ENCODE data around the gene LIMK1. TPM values are rescaled to one million over a fixed set of nuclear protein-coding genes. Genes with fewer than 3 reads are reported as not detected.

The LIMK1 gene
- polyA plus RNA-seq (2012; ENCODE audit: insufficient read depth, insufficient read length, low read depth): 23.1 TPM

DNA sequence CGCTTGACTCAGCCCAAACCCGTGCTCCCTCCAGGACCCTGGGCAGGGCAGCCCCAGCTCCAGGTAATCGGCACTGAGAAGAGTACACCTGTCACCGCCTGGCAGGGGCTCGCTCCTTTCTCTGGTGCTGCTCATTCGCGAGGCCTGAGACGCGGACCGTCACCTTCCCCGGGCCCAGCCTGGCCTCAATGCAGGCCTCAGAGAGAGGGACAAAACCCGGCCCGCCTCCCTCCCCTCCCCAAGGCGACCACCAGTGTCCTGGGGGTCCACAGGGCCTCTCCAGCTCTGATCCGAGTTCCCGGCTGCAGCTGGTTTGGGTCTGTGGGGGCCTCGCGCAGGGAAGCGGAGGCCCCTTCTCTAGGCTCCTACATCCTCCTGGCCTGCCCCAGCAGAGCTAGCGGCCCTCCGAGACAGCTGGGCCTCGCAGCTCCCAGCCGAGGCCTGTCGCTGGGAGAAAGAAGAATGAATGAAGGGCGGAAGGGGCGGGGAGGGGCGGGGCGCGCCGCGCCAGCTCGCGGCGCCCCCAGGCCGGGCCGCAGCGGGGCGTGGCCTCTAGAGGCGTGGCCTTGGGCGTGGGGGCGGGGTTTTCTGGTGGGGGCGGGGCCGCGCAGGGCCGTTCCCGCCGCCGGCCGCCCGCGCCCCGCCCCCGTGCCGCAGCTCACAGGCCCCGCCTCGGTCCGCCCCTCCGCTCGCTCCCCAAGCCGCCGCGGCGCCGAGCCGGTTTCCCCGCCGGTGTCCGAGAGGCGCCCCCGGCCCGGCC lies at the start of gene LIMK1:
LIMK1 (plus strand) TSS at position 688 of the 760 bp plus-strand sequence. CDS start 187 bp downstream, outside the sequence.
- TF ChIP-seq, protein P1, sequence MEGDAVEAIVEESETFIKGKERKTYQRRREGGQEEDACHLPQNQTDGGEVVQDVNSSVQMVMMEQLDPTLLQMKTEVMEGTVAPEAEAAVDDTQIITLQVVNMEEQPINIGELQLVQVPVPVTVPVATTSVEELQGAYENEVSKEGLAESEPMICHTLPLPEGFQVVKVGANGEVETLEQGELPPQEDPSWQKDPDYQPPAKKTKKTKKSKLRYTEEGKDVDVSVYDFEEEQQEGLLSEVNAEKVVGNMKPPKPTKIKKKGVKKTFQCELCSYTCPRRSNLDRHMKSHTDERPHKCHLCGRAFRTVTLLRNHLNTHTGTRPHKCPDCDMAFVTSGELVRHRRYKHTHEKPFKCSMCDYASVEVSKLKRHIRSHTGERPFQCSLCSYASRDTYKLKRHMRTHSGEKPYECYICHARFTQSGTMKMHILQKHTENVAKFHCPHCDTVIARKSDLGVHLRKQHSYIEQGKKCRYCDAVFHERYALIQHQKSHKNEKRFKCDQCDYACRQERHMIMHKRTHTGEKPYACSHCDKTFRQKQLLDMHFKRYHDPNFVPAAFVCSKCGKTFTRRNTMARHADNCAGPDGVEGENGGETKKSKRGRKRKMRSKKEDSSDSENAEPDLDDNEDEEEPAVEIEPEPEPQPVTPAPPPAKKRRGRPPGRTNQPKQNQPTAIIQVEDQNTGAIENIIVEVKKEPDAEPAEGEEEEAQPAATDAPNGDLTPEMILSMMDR (IDR thresholded peaks at IDR 0.05; ENCODE audit: low read depth, low read length): no peak
- DNase-seq: peak; percentile 90
- no peaks in the 10 kb centered on the region for H3K27me3 ChIP-seq
- 0 out of 2 replicates have a peak, but pooled peaks cover 3% of the 10 kb centered on the region for H3K36me3 ChIP-seq
- H3K4me3 ChIP-seq (ENCODE audit: low read depth, low read length): peak within 1 kb of the TSS; percentile 68
- no peaks in the 10 kb centered on the region for H3K9me3 ChIP-seq
- H3K4me1 ChIP-seq: peaks cover 4% of the 10 kb centered on the region; the same call in 1 of the 2 replicates

DNA sequence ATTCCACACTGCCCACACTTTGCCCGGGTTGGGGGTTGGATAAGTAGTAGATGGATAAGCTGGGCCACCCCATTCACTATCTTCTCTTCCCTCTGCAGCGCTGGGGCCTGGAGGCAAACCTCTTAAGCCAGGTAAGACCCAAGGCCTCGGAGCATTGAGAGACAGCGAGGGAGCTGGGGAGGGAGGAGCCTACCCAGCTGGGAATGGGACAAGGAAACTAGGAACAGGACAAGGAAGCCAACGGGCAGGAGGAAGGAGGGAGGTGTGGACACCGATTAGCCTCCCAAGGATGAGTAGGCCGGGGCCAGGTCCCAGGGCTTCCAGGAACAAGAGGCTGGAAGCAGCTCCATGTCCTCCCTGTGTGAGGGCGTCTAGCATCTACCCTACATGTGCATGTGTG lies 46.0 kb upstream of the LIMK1 start:
- H3K27me3 ChIP-seq: no peaks in the 10 kb centered on the region
- no peak overlapping the region for H3K4me3 ChIP-seq (ENCODE audit: low read depth, low read length)
- no peak for DNase-seq
- no peaks in the 10 kb centered on the region for H3K36me3 ChIP-seq
- no peaks in the 10 kb centered on the region for H3K9me3 ChIP-seq
- TF ChIP-seq, protein P1 (IDR thresholded peaks at IDR 0.05; ENCODE audit: low read depth, low read length): no peak
- H3K4me1 ChIP-seq: peaks cover 28% of the 10 kb centered on the region

DNA sequence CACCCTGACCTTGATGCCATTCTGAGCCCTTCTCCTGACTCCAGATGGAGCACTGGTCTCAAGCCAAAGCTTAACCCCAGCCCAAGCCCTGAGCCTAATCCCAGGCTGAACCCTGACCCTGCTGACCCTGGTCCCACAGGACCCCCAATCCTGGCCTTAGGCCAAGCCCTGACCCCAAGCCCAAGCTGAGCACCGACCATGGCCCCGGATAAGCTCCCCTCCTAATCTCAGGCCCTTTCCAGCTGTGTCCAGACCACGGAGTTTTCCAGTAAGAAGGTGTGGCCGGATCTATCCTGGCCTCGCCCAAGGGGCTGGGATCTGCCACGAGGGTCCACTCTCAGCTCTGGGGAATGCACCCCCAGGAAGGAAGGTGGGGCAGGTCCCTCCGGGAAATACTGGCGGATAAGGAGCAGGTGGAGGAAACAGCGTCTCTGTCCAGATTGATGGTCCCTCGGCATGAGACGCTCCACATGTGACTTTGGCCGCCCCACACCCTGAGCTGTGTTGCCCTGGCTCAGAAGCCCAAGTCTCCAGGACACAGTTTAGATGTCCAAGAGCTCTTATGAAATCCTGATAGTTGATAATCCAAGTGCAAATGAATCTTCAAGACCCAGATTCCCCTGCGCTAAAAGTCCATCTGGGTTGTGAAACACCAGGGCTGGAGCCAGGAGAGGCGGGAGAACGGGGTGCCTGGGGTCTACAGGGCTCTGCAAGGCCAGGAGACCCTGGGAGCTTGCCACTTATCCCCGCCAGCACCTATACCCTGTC lies 45.2 kb upstream of the LIMK1 start:
- Histone ChIP-seq H3K4me3 (ENCODE audit: low read depth, low read length) (no peak overlapping the region), H3K9me3 (no peaks in the 10 kb centered on the region), H3K4me1 (peaks cover 24% of the 10 kb centered on the region), H3K36me3 (no peaks in the 10 kb centered on the region), H3K27me3 (no peaks in the 10 kb centered on the region)
- TF ChIP-seq, protein P1 (IDR thresholded peaks at IDR 0.05; ENCODE audit: low read depth, low read length): no peak
- no peak for DNase-seq

DNA sequence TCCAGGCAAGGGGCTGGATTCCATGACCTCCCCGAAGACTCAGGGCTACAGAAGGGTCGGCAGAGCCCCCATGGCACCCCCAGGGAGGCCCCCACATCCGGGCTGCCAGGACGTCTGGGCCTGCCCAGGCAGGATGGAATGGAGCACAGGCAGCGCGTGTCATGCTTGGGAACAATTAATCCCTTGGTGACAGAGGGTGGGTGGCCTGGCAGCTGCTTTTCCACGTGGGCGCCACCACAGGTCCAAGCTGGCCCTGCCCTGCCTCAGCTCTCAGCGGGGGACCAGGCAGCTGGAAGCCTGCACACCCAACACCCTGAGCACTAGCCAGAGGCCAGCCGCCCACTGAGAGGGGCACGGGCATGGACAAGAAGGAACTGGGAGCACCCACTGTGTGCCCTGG lies 44.3 kb upstream of the LIMK1 start:
- Histone ChIP-seq H3K4me1 (peaks cover 26% of the 10 kb centered on the region), H3K4me3 (ENCODE audit: low read depth, low read length) (no peak overlapping the region), H3K9me3 (no peaks in the 10 kb centered on the region), H3K27me3 (no peaks in the 10 kb centered on the region), H3K36me3 (no peaks in the 10 kb centered on the region)
- TF ChIP-seq, protein P1 (IDR thresholded peaks at IDR 0.05; ENCODE audit: low read depth, low read length): no peak
- no peak for DNase-seq

DNA sequence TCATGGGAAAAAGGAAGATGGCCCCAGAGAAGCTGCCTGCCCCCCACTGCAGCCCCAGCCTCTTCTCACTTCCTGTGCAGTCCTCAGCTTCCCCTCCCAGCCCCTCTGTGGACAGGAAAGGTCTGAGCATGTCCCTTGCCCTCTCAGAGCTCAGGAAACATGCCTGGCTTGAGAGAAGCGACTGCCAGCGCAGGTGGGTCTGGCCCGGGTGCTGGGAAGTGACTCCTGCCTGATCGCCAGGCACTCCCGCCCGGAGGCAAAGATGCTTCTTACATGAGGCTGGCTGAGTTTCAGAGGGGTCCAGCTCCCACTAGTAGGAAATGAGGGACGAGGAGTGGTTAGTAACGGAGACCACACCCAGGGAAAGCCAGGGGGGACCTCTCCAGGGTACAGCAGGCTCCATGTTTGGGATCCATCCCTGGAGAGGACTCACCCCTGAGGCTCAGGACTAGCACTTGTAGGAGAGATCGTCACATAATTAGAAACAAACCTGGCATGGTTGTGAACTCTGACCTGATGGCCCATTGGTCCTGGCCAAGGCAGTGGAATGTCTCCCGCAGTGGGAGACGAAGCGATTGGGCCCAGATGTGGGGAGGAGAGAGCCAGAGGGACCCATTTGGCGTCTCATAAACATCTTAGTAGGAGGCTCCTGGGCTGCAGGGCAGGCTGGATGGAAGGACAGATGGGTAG lies 43.4 kb upstream of the LIMK1 start:
- no peak overlapping the region for H3K4me3 ChIP-seq (ENCODE audit: low read depth, low read length)
- no peaks in the 10 kb centered on the region for H3K36me3 ChIP-seq
- H3K27me3 ChIP-seq: no peaks in the 10 kb centered on the region
- peak; percentile 55 for DNase-seq
- TF ChIP-seq, protein P1 (IDR thresholded peaks at IDR 0.05; ENCODE audit: low read depth, low read length): no peak
- H3K9me3 ChIP-seq: no peaks in the 10 kb centered on the region
- H3K4me1 ChIP-seq: peaks cover 35% of the 10 kb centered on the region

Data from BE2C (cell line).